Amniotic epithelial cell (primary cell): ENCODE data around the gene TMEM217.

Experiments
- DNase-seq: peaks from one replicate; pipeline ENCODE4 v3.0.0-alpha.2; 2010; ENCODE audit warnings: low read depth

Gene TMEM217

DNA sequence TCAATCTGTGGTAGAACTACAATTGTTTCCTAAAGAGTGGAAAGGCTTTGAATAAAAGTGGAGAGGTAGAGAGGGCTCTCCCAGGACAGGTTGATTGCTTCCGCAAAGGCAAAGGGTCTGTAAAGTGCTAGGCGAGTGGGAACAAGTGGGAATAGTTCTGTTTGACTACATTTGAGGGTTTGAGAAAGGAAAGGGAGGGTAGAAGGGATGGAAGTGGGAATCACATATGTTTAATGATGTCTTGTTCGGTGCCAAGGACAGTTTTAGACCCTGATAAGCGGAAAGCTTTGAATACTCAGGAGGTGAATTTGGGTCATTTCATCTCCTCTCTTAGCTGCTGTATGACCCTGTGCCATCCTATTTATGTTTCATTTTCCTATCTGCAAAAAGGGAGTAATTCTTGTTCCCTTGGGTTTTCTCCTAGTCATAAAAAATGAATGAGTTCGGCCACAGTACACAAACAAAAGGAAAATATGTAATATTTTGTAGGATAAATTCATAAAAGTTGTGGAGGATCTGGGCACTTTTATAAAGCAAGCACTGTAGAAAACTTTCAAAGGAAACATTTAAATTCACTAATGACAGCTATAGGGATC, 89.7 kb downstream of the TMEM217 start:
- no peak for DNase-seq

DNA sequence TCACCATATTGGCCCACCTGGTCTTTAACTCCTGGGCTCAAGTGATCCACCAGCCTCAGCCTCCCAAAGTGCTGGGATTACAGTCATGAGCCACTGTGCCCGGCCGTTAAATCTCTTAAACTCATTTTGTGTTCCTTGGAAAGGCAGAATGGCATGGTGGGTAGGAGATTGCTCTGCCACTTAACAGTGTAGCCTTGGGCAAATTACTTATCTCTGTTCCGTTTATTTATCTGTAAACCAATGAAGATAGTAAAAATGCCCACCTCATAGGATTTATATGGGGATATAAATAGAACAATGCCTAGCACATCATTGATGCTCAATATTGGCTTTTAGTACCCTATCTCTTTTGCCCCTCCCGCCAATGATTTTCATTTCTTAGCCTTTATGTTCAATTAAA, 95.2 kb downstream of the TMEM217 start:
- no peak for DNase-seq
